Body of pancreas (tissue), 4 donors: ENCODE measurements around the gene SAP130. TPM values are rescaled to one million over a fixed set of nuclear protein-coding genes. Genes with fewer than 3 reads are reported as not detected.
A peak's percentile ranks its signal among the peaks of the same experiment; 100 is the strongest.

Experiments used
- ATAC-seq: fragments of 150-250 bp; one replicate; pipeline ENCODE4 v1.9.1; 2016
- DNase-seq, 4 donors: peaks; one replicate each; pipeline ENCODE4 v3.0.0-alpha.2; 2019
- H3K27ac ChIP-seq, 4 donors: fragments of 200-600 bp; sonication (generic); 1 replicate in 3 of 4; 2 replicates in 1 of 4; pipeline versions ENCODE4 v1.5.1 to v1.6.1; 2016 to 2019; ENCODE audit warnings: mild to moderate bottlenecking in 1 of 4, mixed read lengths in 1 of 4, moderate library complexity in 1 of 4
- H3K27me3 ChIP-seq, 2 donors: fragments of 200-600 bp; sonication (generic); one replicate each; pipeline ENCODE4 v1.6.0; 2016; ENCODE audit warnings: mild to moderate bottlenecking in 1 of 2
- H3K36me3 ChIP-seq, 2 donors: fragments of 200-600 bp; sonication (generic); replicated peaks in 1 of 2; 2 replicates each; pipeline ENCODE4 v1.5.1; 2016; ENCODE audit warnings: low read depth in 2 of 2; ENCODE audit not compliant: insufficient read depth in 1 of 2
- H3K4me1 ChIP-seq: fragments of 200-600 bp; sonication (generic); one replicate; pipeline ENCODE4 v1.6.0; 2016
- H3K4me3 ChIP-seq, 2 donors: fragments of 200-600 bp; sonication (generic); 1 replicate in 1 of 2; 2 replicates in 1 of 2; pipeline ENCODE4 v1.5.1; 2016 to 2019
- H3K9me3 ChIP-seq, 3 donors: fragments of 200-600 bp; sonication (generic); 1 replicate in 2 of 3; 2 replicates in 1 of 3; pipeline ENCODE4 v1.5.1; 2016
- POLR2A ChIP-seq, 3 donors: fragments of 450-650 bp; IDR thresholded peaks; one replicate each; pipeline ENCODE4 v1.6.1; 2016; ENCODE audit warnings: antibody characterized with exemption in 3 of 3, mild to moderate bottlenecking in 2 of 3
- WGBS, 2 donors: methylation state at CpG; one replicate each; pipeline ENCODE4 v1.1.5; 2017; 5-methylcytosine and 5-hydroxymethylcytosine counted together
- intact Hi-C: fragments of 100-400 bp; cut with DNase I; formaldehyde crosslinking; loops from one replicate; pipeline ENCODE4 v1.15.1; 2023
- total RNA-seq, 2 donors: library from RNA; depleted of rRNA; stranded (reverse); fragments of >200 nt; gene quantifications; one replicate each; pipeline ENCODE4 v1.1.0, GENCODE V29; 2016
- TF ChIP-seq, protein P1 (sequence below), 7 experiments: fragments of 450-650 bp in 4 of 7; fragments of 200-600 bp in 3 of 7; sonication (generic) in 3 of 7; IDR thresholded peaks; one replicate each; pipeline ENCODE4 v1.5.1; 2016 to 2019; ENCODE audit warnings: antibody characterized with exemption in 7 of 7

The SAP130 gene
- total RNA-seq, 2 donors from 2014 or later, result 4.4 to 4.6 TPM

DNA sequence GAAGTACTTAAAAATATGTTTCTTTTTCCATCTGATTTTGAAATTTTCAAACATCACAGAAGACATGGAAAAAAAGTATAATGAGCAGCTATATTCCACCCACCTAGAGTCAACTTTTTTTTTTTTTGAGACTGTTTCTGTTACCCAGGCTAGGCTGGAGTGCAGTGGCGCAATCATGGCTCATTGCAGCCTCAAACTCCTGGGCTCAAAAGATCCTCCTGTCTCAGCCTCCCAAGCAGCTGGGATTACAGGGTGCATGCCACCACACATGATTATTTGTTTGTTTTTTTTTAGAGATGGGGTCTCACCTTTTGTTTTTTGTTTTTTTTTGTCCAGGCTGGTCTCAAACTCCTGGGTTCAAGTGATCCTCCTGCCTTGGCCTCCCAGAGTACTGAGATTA, 36.5 kb upstream of the SAP130 start:
- DNase-seq (no peak), ATAC-seq (no peak)
- Histone ChIP-seq H3K27me3 (no peaks in the 10 kb centered on the region), H3K36me3 (no peaks in the 10 kb centered on the region), H3K4me3 (no peak overlapping the region), H3K27ac (no peak overlapping the region), H3K9me3 (no peaks in the 10 kb centered on the region), H3K4me1 (peaks cover 2% of the 10 kb centered on the region)
- intact Hi-C loops, result no loop called here
- TF ChIP-seq, protein P1, sequence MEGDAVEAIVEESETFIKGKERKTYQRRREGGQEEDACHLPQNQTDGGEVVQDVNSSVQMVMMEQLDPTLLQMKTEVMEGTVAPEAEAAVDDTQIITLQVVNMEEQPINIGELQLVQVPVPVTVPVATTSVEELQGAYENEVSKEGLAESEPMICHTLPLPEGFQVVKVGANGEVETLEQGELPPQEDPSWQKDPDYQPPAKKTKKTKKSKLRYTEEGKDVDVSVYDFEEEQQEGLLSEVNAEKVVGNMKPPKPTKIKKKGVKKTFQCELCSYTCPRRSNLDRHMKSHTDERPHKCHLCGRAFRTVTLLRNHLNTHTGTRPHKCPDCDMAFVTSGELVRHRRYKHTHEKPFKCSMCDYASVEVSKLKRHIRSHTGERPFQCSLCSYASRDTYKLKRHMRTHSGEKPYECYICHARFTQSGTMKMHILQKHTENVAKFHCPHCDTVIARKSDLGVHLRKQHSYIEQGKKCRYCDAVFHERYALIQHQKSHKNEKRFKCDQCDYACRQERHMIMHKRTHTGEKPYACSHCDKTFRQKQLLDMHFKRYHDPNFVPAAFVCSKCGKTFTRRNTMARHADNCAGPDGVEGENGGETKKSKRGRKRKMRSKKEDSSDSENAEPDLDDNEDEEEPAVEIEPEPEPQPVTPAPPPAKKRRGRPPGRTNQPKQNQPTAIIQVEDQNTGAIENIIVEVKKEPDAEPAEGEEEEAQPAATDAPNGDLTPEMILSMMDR (IDR thresholded peaks at IDR 0.05), result no peak
- no peak for TF ChIP-seq POLR2A (IDR thresholded peaks at IDR 0.05)
- WGBS, 2 donors, result 96 to 100% methylated on average over 1 of the region's 1 CpG

DNA sequence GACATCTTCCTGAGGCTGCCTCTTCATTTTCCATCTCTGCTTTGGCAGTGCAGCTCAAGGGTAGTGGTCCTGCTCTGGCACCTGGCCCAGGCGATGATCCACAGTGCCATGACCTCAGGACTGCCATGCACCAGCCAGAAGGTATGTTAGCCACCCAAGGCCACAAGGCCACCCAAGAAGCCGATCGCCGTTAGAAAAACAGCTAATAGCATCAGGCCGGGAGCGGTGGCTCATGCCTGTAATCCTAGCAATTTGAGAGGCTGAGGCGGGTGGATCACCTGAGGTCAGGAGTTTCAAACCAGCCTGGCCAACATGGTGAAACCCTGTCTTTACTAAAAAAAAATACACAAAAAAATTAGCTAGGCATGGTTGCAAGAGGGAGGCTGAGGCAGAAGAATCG, 34.7 kb upstream of the SAP130 start:
- no peak for ATAC-seq
- H3K4me3 ChIP-seq, result no peak overlapping the region
- TF ChIP-seq, protein P1 (IDR thresholded peaks at IDR 0.05), result no peak
- no peak for TF ChIP-seq POLR2A (IDR thresholded peaks at IDR 0.05)
- H3K9me3 ChIP-seq, result no peaks in the 10 kb centered on the region
- WGBS, 2 donors, result 82 to 86% methylated on average over 4 to 8 of the region's 8 CpGs
- no peaks in the 10 kb centered on the region for H3K4me1 ChIP-seq
- H3K27me3 ChIP-seq, result no peaks in the 10 kb centered on the region
- intact Hi-C loops, result no loop called here
- peak in 1 of 4 donors; percentile 6 for DNase-seq
- H3K36me3 ChIP-seq, result no peaks in the 10 kb centered on the region
- no peak overlapping the region for H3K27ac ChIP-seq

DNA sequence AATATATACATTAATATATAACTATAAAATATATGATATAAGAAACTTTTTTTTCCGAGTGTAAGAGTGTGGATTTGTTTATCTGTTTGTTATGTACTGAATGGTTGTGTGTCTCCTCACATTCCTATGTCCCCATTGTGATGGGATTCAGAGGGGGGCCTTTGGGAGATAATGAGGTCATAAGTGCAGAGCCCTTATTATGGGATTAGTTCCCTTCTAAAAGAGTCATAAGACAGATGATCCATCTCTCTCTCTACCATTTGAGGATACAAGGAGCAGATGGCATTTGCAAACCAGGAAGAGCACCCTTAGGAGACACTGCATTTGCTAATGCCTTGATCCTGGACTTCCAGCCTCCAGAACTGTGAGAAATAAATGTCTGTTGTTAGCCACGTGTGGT, 30.3 kb upstream of the SAP130 start:
- ATAC-seq (no peak), DNase-seq (no peak)
- Histone ChIP-seq H3K27me3 (no peaks in the 10 kb centered on the region), H3K27ac (no peak overlapping the region), H3K36me3 (no peaks in the 10 kb centered on the region), H3K4me3 (no peak overlapping the region), H3K9me3 (no peaks in the 10 kb centered on the region), H3K4me1 (no peaks in the 10 kb centered on the region)
- intact Hi-C loops, result no loop called here
- 52 to 60% methylated on average over 2 of the region's 2 CpGs for WGBS, 2 donors
- no peak for TF ChIP-seq POLR2A (IDR thresholded peaks at IDR 0.05)
- TF ChIP-seq, protein P1 (IDR thresholded peaks at IDR 0.05), result no peak

DNA sequence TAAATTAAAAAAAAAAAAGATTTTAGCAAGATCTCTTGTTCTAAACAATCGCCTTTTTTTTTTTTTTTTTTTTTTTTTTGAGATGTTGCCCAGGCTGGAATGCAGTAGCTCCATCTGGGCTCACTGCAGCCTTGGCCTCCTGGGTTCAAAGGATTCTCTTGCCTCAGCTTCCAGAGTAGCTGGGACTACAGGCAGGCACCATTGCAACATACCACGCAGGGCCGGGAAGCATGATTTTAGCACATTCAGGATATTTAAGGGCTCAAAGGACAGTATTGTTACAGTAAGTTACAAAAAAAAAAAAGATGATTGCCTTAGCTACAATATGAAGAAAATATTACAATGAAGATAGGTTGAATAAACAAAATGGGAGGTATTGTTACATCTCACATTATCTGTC, 29.5 kb upstream of the SAP130 start:
- DNase-seq (no peak), ATAC-seq (no peak)
- Histone ChIP-seq H3K4me3 (no peak overlapping the region), H3K4me1 (no peaks in the 10 kb centered on the region), H3K9me3 (no peaks in the 10 kb centered on the region), H3K27me3 (no peaks in the 10 kb centered on the region), H3K27ac (no peak overlapping the region), H3K36me3 (no peaks in the 10 kb centered on the region)
- TF ChIP-seq, protein P1 (IDR thresholded peaks at IDR 0.05), result no peak
- TF ChIP-seq POLR2A (IDR thresholded peaks at IDR 0.05), result no peak
- intact Hi-C loops, result no loop called here
- WGBS, 2 donors, result 54 to 58% methylated on average over 3 of the region's 3 CpGs

DNA sequence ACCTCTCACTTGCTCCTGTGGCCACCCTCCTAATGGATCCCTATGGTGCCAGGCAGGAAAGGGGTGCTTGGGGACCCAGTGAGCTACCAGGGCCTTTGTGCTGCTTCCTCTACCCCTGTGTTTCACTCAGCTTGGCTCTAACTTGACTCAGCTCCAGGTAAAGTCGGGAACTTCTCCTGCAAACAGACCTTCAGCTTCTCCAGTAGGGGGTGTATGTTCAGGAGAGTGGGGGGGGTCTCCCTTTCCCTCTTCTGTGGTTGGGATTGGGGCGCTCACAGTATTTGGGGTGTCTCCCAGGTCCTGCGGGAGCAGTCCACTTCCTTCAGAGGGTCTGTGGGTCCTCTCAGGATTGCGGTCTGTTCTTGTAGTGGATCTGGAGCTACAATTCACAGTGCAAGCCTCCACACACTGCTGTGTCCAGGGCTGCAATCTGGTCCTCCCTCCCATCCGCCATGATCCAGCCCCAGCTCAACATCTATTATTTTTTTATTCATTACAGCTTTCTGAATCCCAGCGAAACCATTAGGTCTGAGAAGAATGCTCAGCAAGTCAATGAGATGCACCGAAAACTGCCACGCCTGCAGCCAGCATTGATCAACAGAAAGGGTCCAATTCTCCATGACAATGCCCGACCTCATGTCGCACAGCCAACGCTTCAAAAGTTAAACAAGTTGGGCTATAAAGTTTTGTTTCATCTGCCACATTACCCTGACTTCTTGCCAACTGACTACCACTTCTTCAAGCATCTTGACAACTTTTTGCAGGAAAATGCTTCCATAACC, 26.4 kb upstream of the SAP130 start:
- Histone ChIP-seq H3K27me3 (no peaks in the 10 kb centered on the region), H3K9me3 (no peaks in the 10 kb centered on the region), H3K4me3 (no peak overlapping the region), H3K27ac (no peak overlapping the region), H3K36me3 (no peaks in the 10 kb centered on the region), H3K4me1 (no peaks in the 10 kb centered on the region)
- TF ChIP-seq, protein P1 (IDR thresholded peaks at IDR 0.05), result no peak
- TF ChIP-seq POLR2A (IDR thresholded peaks at IDR 0.05), result no peak
- intact Hi-C loops, result no loop called here
- ATAC-seq (no peak), DNase-seq (no peak)
- 77 to 84% methylated on average over 8 to 10 of the region's 11 CpGs for WGBS, 2 donors
